Suprapubic skin (tissue), 4 donors: ENCODE results near the gene HIVEP3. TPM values are rescaled to one million over a fixed set of nuclear protein-coding genes. Genes with fewer than 3 reads are reported as not detected.

ENCODE experiments used
- DNase-seq, 2 donors: peaks; one replicate each; pipeline ENCODE4 v3.0.0-alpha.2; 2019; ENCODE audit warnings: low spot score in 2 of 2
- H3K27ac ChIP-seq: fragments of 200-600 bp; sonication (generic); one replicate; pipeline ENCODE4 v1.5.1; 2019
- H3K27me3 ChIP-seq: fragments of 200-600 bp; sonication (generic); one replicate; pipeline ENCODE4 v1.5.1; 2019
- H3K36me3 ChIP-seq: fragments of 200-600 bp; sonication (generic); one replicate; pipeline ENCODE4 v1.5.1; 2019
- H3K4me1 ChIP-seq: fragments of 200-600 bp; sonication (generic); one replicate; pipeline ENCODE4 v1.5.1; 2019
- H3K4me3 ChIP-seq: fragments of 200-600 bp; sonication (generic); one replicate; pipeline ENCODE4 v1.5.1; 2019; ENCODE audit warnings: mild to moderate bottlenecking
- H3K9me3 ChIP-seq: fragments of 200-600 bp; sonication (generic); one replicate; pipeline ENCODE4 v1.5.1; 2019
- EP300 ChIP-seq: sonication (generic); formaldehyde crosslinking; IDR thresholded peaks from one replicate; pipeline ENCODE4 v1.6.1; 2017; ENCODE audit warnings: antibody characterized with exemption
- POLR2A ChIP-seq, 2 donors: fragments of 450-650 bp; IDR thresholded peaks; one replicate each; pipeline ENCODE4 v1.6.1; 2017; ENCODE audit warnings: antibody characterized with exemption in 2 of 2, mild to moderate bottlenecking in 2 of 2, moderate library complexity in 2 of 2
- POLR2AphosphoS5 ChIP-seq, 3 donors: sonication (generic); formaldehyde crosslinking; IDR thresholded peaks; one replicate each; pipeline ENCODE4 v1.6.1; 2017; ENCODE audit warnings: antibody characterized with exemption in 3 of 3
- WGBS: methylation state at CpG from one replicate; pipeline ENCODE4 v1.1.5; 2018; 5-methylcytosine and 5-hydroxymethylcytosine counted together
- total RNA-seq, 4 donors: library from RNA; depleted of rRNA; stranded (reverse); fragments of >200 nt; gene quantifications; one replicate each; pipeline ENCODE4 v1.1.0, GENCODE V29; 2016
- TF ChIP-seq, protein P1 (sequence below), 2 donors: fragments of 200-600 bp in 1 of 2; fragments of 450-650 bp in 1 of 2; sonication (generic) in 1 of 2; IDR thresholded peaks; one replicate each; pipeline ENCODE4 v1.5.1; 2016 to 2019; ENCODE audit warnings: antibody characterized with exemption in 2 of 2, mild to moderate bottlenecking in 1 of 2, moderate library complexity in 1 of 2

HIVEP3 gene
- total RNA-seq, 4 donors from 2014 or later = 11.3 to 23.9 (median 18.3) TPM

DNA sequence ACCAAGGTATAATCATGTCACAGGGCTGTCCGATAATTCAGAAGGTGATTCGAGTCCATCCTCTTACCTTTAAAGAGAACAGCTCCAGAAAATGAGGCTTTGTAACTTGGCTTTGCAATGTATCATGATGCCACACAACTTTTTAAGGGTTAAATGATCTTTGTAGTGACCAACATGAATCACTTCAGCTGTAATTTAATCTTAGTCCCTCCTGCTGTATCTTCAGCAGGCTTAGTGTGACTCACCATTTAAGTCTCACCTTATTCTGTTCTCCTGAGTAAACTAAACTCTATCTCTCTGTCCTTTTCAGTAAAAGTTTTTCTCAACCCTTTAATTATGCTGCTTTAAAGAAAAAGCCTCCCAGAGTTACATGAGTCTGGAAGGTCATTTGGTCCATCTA lies 1.9 kb upstream of the HIVEP3 start:
- H3K4me1 ChIP-seq = peaks cover 32% of the 10 kb centered on the region
- 88% methylated on average over 2 of the region's 2 CpGs for WGBS
- no peak overlapping the region for H3K4me3 ChIP-seq
- DNase-seq = no peak
- H3K9me3 ChIP-seq = no peaks in the 10 kb centered on the region
- H3K27me3 ChIP-seq = no peaks in the 10 kb centered on the region
- H3K27ac ChIP-seq = no peak overlapping the region
- no peaks in the 10 kb centered on the region for H3K36me3 ChIP-seq
- TF ChIP-seq EP300 = no peak
- TF ChIP-seq POLR2A (IDR thresholded peaks at IDR 0.05) = no peak
- TF ChIP-seq POLR2AphosphoS5 (IDR thresholded peaks at IDR 0.05) = no peak
- TF ChIP-seq, protein P1, sequence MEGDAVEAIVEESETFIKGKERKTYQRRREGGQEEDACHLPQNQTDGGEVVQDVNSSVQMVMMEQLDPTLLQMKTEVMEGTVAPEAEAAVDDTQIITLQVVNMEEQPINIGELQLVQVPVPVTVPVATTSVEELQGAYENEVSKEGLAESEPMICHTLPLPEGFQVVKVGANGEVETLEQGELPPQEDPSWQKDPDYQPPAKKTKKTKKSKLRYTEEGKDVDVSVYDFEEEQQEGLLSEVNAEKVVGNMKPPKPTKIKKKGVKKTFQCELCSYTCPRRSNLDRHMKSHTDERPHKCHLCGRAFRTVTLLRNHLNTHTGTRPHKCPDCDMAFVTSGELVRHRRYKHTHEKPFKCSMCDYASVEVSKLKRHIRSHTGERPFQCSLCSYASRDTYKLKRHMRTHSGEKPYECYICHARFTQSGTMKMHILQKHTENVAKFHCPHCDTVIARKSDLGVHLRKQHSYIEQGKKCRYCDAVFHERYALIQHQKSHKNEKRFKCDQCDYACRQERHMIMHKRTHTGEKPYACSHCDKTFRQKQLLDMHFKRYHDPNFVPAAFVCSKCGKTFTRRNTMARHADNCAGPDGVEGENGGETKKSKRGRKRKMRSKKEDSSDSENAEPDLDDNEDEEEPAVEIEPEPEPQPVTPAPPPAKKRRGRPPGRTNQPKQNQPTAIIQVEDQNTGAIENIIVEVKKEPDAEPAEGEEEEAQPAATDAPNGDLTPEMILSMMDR (IDR thresholded peaks at IDR 0.05) = no peak

DNA sequence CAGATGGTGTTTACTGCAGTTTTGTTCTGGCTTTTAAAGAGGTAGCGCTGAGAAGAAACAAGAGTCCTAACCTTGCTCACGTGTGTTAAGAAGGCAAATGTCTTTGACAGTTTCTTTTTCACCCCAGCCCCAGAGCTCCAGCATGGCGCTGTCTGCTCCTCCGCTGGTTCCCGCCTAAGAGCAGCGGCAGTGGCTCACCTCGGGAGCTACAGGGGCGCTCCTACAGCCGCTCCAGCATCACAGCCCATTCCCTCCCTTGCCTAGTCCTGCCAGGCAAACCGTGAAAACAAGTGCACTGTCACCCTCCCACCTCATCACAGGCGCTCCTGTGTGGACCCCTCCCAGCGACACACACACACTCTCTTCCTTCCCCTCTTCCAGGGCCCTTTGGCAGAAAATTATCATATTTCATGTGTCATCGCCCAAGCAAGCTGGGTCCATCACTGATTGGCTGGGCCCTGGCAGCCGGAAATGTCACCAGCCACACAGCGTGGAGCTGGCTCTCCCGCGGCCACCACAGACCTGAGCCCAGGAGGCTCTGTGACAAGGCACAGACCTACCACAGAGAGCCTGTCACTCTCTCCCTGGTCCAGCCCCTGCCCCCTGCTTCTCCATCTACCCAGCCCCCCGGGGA lies 1.2 kb upstream of the HIVEP3 start:
- DNase-seq = no peak
- WGBS = 48% methylated on average over 18 of the region's 18 CpGs
- Histone ChIP-seq H3K27me3 (no peaks in the 10 kb centered on the region), H3K27ac (no peak overlapping the region), H3K9me3 (no peaks in the 10 kb centered on the region), H3K4me1 (peaks cover 32% of the 10 kb centered on the region), H3K36me3 (no peaks in the 10 kb centered on the region), H3K4me3 (peak overlapping the region; percentile 8)
- TF ChIP-seq POLR2A (IDR thresholded peaks at IDR 0.05) (no peak), EP300 (no peak), POLR2AphosphoS5 (IDR thresholded peaks at IDR 0.05) (no peak)
- TF ChIP-seq, protein P1 (IDR thresholded peaks at IDR 0.05) = no peak

DNA sequence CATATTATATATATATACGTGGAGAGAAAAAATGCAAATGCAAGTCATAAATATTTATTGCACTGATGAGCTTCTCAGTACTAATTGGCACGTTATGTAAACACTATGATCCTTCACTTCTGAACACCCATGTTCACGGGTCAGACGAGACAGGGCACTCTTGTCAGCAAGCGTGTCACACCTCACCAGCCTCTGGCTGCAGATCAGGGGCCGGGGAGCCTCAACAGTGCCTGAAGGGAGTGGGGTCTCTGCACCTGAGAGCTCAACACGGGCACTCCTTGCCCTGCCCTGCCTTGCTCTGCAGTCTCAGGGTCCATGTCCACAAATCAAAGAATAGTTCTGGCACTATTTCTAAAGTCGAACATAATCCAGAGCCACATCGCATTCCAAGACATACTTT lies 409 bp upstream of the HIVEP3 start:
- TF ChIP-seq POLR2A (IDR thresholded peaks at IDR 0.05) (no peak), EP300 (no peak), POLR2AphosphoS5 (IDR thresholded peaks at IDR 0.05) (no peak)
- TF ChIP-seq, protein P1 (IDR thresholded peaks at IDR 0.05) = no peak
- Histone ChIP-seq H3K9me3 (no peaks in the 10 kb centered on the region), H3K27ac (no peak overlapping the region), H3K36me3 (no peaks in the 10 kb centered on the region), H3K4me3 (no peak overlapping the region), H3K27me3 (no peaks in the 10 kb centered on the region), H3K4me1 (peaks cover 32% of the 10 kb centered on the region)
- 58% methylated on average over 9 of the region's 9 CpGs for WGBS
- DNase-seq = no peak

DNA sequence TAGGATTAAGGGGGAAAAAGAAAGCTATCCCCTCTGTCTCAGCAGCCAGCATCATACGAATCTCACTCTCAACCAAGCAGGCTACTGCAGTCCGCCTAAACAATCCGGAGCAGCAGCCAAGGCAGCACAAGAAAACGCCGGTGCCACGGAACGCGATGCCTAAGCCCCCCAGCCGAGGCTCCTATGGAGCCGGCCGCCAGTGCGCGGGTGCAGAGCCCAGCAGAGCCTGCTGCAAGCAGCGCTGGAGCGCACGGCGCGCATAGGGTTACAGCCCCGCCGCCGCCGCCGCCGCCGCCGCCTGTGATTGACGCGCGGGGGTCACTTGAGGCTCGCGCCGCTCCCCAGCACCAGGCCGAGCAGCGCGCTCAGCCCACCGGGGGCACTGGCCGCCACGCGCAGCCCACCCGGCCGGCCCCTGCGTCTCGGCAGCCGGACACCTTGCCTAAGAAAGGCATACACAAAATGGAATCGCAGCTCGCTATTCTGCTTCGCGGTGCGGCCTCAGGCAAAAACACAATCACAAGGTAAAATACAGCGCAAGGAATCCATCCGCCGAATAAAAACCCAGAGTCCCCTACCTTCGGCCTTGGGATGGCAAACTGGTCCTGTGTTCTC lies 780 bp downstream of the HIVEP3 start:
- Histone ChIP-seq H3K27me3 (no peaks in the 10 kb centered on the region), H3K36me3 (no peaks in the 10 kb centered on the region), H3K27ac (peak overlapping the region; percentile 12), H3K4me3 (peak overlapping the region; percentile 60), H3K4me1 (peaks cover 32% of the 10 kb centered on the region), H3K9me3 (no peaks in the 10 kb centered on the region)
- WGBS = under 1% methylated on average over 13 of the region's 53 CpGs
- DNase-seq = no peak
- TF ChIP-seq, protein P1 (IDR thresholded peaks at IDR 0.05) = no peak
- TF ChIP-seq EP300 = no peak
- no peak for TF ChIP-seq POLR2A (IDR thresholded peaks at IDR 0.05)
- no peak for TF ChIP-seq POLR2AphosphoS5 (IDR thresholded peaks at IDR 0.05)

DNA sequence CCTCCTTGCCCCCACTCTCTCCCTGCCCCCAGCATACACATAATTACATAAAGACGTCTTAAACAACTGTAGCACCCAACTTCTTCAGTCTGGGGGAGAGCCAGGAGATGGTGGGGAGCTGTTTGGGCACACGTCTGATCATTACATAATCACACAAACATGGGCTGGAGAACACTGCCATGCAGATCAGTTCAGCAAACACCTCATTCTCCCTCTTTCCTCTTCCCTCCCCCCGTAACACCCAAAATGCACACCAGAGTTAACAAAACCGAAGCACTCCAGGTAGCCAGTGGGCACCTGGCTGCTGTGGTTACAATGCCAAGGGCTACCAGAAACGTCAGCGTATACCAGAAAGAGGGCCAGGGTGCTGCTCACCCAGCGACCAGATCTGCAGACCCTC lies 1.6 kb downstream of the HIVEP3 start:
- Histone ChIP-seq H3K27me3 (no peaks in the 10 kb centered on the region), H3K4me3 (peak overlapping the region; percentile 60), H3K4me1 (peaks cover 32% of the 10 kb centered on the region), H3K36me3 (no peaks in the 10 kb centered on the region), H3K9me3 (no peaks in the 10 kb centered on the region), H3K27ac (no peak overlapping the region)
- DNase-seq = no peak
- WGBS = 68% methylated on average over 7 of the region's 7 CpGs
- TF ChIP-seq POLR2A (IDR thresholded peaks at IDR 0.05) = no peak
- TF ChIP-seq, protein P1 (IDR thresholded peaks at IDR 0.05) = no peak
- no peak for TF ChIP-seq POLR2AphosphoS5 (IDR thresholded peaks at IDR 0.05)
- TF ChIP-seq EP300 = no peak
